Kidney epithelial cell (primary cell): Measurements from ENCODE around the gene FOXL3. TPM values are rescaled to one million over a fixed set of nuclear protein-coding genes. Genes with fewer than 3 reads are reported as not detected.

Experiments
- DNase-seq: peaks from one replicate; pipeline ENCODE4 v3.0.0-alpha.2; 2010; ENCODE audit warnings: low read depth
- H3K27me3 ChIP-seq: 2 replicates; pipeline ENCODE4 v1.6.0; 2011; ENCODE audit warnings: low read length; ENCODE audit not compliant: control insufficient read depth, insufficient read depth
- H3K36me3 ChIP-seq: 2 replicates; pipeline ENCODE4 v1.5.1; 2011; ENCODE audit warnings: low read length; ENCODE audit not compliant: control insufficient read depth, insufficient read depth
- H3K4me3 ChIP-seq: 2 replicates; pipeline ENCODE4 v1.5.1; 2011; ENCODE audit warnings: low read depth, mild to moderate bottlenecking, control low read depth, low read length
- total RNA-seq: library from RNA; depleted of rRNA; stranded (reverse); fragments of >200 nt; gene quantifications from 2 replicates; pipeline ENCODE4 v1.2.3, GENCODE V29; 2015
- TF ChIP-seq, protein P1 (sequence below): IDR thresholded peaks from 2 replicates; pipeline ENCODE4 v1.5.1; 2011; ENCODE audit warnings: mild to moderate bottlenecking, moderate library complexity, low read length, control low read depth, inconsistent platforms; ENCODE audit not compliant: insufficient read depth, poor library complexity, severe bottlenecking

The FOXL3 gene
- total RNA-seq, 1 donor from 2014 or later = not detected

DNA sequence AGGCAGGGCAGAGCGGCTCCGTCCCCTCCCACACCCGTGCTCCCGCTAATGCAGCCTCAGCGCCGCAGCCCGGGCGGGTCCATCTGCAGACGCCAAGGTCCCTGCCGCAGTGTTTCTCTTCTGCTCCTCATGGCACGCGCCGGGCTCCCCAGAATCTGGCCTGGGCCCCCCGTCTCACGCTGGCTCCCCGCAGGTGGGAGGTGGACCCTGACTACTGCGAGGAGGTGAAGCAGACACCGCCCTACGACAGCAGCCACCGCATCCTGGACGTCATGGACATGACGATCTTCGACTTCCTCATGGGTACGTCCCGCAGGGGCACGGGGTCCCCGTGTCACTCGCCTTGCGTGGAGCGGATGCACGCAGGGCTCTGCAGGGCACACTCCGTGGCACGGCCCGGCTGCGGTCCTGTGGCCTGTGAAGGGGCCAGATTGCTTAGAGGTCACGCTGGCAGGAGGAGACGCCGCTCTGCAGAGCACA, 33.5 kb upstream of the FOXL3 start:
- TF ChIP-seq, protein P1, sequence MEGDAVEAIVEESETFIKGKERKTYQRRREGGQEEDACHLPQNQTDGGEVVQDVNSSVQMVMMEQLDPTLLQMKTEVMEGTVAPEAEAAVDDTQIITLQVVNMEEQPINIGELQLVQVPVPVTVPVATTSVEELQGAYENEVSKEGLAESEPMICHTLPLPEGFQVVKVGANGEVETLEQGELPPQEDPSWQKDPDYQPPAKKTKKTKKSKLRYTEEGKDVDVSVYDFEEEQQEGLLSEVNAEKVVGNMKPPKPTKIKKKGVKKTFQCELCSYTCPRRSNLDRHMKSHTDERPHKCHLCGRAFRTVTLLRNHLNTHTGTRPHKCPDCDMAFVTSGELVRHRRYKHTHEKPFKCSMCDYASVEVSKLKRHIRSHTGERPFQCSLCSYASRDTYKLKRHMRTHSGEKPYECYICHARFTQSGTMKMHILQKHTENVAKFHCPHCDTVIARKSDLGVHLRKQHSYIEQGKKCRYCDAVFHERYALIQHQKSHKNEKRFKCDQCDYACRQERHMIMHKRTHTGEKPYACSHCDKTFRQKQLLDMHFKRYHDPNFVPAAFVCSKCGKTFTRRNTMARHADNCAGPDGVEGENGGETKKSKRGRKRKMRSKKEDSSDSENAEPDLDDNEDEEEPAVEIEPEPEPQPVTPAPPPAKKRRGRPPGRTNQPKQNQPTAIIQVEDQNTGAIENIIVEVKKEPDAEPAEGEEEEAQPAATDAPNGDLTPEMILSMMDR = no peak
- Histone ChIP-seq H3K27me3 (no peaks in the 10 kb centered on the region), H3K36me3 (peaks cover 1% of the 10 kb centered on the region), H3K4me3 (no peak overlapping the region)
- DNase-seq = no peak

DNA sequence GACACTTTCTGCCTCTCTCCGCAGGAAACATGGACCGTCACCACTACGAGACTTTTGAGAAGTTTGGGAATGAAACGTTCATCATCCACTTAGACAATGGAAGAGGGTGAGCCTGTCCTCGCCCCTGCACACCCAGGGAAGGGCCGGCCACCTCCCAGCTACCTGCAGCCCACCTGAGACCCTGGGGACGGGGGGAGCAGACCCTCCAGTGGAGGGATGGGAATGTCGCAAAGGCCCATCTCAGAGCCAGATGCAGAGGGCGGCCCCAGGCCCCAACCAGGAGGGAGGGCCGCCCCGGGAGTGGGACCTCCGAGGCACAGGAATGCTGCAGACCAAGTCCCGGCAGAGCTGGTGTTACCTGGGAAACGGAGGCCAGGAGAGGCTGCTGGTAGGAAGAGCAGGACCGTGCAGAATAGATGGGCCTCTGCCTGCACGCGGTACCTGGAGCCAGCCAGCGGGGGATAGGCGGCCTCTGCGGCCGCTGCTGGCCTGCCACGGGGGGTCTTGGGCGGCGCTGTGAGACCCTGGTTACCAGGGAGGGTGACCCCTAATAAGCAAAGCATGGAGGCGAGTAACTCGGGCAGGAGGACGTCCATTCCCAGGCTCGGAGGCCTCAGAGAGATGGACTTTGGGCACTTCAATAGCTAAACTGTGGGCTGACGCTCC, 32.9 kb upstream of the FOXL3 start:
- TF ChIP-seq, protein P1 = no peak
- H3K4me3 ChIP-seq = no peak overlapping the region
- no peaks in the 10 kb centered on the region for H3K27me3 ChIP-seq
- DNase-seq = no peak
- peaks cover 1% of the 10 kb centered on the region for H3K36me3 ChIP-seq

DNA sequence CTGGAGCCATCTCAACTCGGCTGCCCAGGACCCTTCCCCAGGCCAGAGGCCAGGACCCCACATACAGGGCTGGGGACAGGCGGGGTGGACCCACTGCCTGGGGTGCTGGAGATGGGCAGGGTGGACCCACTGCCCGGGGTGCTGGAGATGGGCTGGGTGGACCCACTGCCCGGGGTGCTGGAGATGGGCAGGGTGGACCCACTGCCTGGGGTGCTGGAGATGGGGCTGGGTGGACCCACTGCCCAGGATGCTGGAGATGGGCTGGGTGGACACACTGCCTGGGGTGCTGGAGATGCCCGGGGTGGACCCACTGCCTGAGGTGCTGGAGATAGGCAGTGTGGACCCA, 32.4 kb upstream of the FOXL3 start:
- no peak for DNase-seq
- H3K36me3 ChIP-seq = peaks cover 1% of the 10 kb centered on the region
- TF ChIP-seq, protein P1 = no peak
- H3K27me3 ChIP-seq = no peaks in the 10 kb centered on the region
- no peak overlapping the region for H3K4me3 ChIP-seq

DNA sequence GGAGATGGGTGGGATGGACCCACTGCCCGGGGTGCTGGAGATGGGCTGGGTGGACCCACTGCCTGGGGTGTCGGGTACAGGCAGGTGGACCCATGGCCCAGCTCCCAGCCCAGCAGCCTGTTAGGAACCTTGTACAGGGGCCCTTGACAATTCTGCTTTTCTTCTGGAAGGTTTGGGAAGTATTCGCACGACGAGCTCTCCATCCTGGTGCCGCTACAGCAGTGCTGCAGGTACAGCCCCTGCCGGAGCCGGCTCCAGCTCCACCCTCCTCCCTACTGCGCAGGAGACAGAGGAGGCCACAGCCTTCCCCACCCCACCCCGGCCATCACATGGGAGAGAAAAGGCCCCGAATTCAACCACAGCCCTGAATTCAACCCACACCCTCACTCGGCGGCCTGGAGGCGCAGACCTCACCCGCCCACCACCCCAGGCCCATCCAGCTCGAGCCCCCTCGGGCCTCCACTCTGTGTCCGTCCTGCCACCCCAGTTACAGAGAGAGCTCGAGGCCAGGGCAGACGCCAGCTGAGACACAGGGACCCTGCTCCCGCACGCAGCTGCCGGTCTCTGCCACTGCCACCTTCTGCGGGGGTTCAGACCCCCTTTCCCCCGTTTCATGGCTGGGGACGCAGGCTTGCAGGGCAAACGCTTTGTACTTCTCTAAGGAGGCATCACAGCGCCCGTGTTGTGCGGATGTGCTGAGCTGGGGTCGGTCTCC, 31.3 kb upstream of the FOXL3 start:
- no peak for DNase-seq
- no peak overlapping the region for H3K4me3 ChIP-seq
- peaks cover 1% of the 10 kb centered on the region for H3K36me3 ChIP-seq
- no peaks in the 10 kb centered on the region for H3K27me3 ChIP-seq
- TF ChIP-seq, protein P1 = no peak

DNA sequence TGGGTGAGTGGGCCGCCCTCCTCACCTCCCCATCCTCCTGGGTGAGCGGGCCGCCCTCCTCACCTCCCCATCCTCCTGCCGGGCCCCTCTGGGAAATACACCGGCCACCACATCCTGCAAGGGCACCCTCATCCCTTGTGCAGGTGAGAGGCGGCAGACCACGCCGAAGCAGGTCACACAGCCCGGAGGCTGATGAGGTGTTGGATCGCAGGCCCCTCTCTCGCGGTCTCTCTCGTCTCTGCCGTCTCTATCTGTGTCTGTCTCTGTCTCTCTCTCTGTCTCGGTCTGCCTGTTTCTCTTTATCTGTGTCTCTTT, 30.8 kb upstream of the FOXL3 start:
- Histone ChIP-seq H3K27me3 (no peaks in the 10 kb centered on the region), H3K4me3 (no peak overlapping the region), H3K36me3 (peaks cover 1% of the 10 kb centered on the region)
- TF ChIP-seq, protein P1 = no peak
- no peak for DNase-seq
